Measurements from ENCODE around the gene CEP164. TPM values are rescaled to one million over a fixed set of nuclear protein-coding genes. Genes with fewer than 3 reads are reported as not detected.

CEP164 gene
- polyA plus RNA-seq, 1 donor from 2014 or later, result 27.4 TPM

DNA sequence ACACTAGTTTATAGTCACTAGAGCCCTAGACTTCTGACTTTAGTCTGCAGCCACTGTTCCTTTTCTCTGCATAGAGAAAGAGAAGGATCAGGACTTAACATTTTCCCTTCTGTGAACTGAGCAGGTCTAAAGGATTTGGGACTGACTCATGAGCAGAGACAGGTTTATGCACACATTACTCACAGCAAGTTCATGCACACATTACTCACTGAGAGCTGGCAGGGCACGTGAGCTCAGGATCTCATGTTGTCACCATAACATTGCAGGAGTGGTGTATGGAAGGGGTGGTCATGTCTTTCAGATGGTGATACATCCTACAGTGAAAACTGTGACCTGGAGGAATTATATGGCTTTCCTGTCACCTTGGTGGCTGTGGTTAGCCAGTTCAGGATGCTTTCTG lies 56.4 kb downstream of the CEP164 start:
- H3K9me3 ChIP-seq (ENCODE audit: low read length), result no peaks in the 10 kb centered on the region
- H3K27ac ChIP-seq (ENCODE audit: low read length), result no peak overlapping the region
- H3K79me2 ChIP-seq (replicated peaks; ENCODE audit: insufficient read depth, low read length), result no peaks in the 10 kb centered on the region
- no peak overlapping the region for H2AFZ ChIP-seq (ENCODE audit: low read depth, low read length)
- no peak overlapping the region for H3K4me3 ChIP-seq (ENCODE audit: low read length)
- no peak overlapping the region for H3K9ac ChIP-seq (ENCODE audit: low read length)
- no peaks in the 10 kb centered on the region for H3F3A ChIP-seq (ENCODE audit: insufficient read depth, low read length, poor library complexity, severe bottlenecking)
- H3K36me3 ChIP-seq (ENCODE audit: insufficient read depth, low read length), result no peaks in the 10 kb centered on the region
- TF ChIP-seq SMC3 (conservative IDR thresholded peaks at IDR 0.05; ENCODE audit: poor library complexity) (no peak), EP300 (conservative IDR thresholded peaks at IDR 0.05; ENCODE audit: poor library complexity, severe bottlenecking) (no peak), RAD21 (conservative IDR thresholded peaks at IDR 0.05) (no peak), MXI1 (conservative IDR thresholded peaks at IDR 0.05; ENCODE audit: poor library complexity, severe bottlenecking) (no peak), POLR2AphosphoS5 (IDR thresholded peaks at IDR 0.05) (no peak), EZH2 (IDR thresholded peaks at IDR 0.05; ENCODE audit: borderline replicate concordance, insufficient read depth, low read length, poor library complexity, severe bottlenecking) (no peak), TAF1 (IDR thresholded peaks at IDR 0.05; ENCODE audit: low read depth) (no peak)
- TF ChIP-seq, protein P1, sequence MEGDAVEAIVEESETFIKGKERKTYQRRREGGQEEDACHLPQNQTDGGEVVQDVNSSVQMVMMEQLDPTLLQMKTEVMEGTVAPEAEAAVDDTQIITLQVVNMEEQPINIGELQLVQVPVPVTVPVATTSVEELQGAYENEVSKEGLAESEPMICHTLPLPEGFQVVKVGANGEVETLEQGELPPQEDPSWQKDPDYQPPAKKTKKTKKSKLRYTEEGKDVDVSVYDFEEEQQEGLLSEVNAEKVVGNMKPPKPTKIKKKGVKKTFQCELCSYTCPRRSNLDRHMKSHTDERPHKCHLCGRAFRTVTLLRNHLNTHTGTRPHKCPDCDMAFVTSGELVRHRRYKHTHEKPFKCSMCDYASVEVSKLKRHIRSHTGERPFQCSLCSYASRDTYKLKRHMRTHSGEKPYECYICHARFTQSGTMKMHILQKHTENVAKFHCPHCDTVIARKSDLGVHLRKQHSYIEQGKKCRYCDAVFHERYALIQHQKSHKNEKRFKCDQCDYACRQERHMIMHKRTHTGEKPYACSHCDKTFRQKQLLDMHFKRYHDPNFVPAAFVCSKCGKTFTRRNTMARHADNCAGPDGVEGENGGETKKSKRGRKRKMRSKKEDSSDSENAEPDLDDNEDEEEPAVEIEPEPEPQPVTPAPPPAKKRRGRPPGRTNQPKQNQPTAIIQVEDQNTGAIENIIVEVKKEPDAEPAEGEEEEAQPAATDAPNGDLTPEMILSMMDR (IDR thresholded peaks at IDR 0.05; ENCODE audit: poor library complexity, severe bottlenecking), result no peak
- TF ChIP-seq, protein P2, sequence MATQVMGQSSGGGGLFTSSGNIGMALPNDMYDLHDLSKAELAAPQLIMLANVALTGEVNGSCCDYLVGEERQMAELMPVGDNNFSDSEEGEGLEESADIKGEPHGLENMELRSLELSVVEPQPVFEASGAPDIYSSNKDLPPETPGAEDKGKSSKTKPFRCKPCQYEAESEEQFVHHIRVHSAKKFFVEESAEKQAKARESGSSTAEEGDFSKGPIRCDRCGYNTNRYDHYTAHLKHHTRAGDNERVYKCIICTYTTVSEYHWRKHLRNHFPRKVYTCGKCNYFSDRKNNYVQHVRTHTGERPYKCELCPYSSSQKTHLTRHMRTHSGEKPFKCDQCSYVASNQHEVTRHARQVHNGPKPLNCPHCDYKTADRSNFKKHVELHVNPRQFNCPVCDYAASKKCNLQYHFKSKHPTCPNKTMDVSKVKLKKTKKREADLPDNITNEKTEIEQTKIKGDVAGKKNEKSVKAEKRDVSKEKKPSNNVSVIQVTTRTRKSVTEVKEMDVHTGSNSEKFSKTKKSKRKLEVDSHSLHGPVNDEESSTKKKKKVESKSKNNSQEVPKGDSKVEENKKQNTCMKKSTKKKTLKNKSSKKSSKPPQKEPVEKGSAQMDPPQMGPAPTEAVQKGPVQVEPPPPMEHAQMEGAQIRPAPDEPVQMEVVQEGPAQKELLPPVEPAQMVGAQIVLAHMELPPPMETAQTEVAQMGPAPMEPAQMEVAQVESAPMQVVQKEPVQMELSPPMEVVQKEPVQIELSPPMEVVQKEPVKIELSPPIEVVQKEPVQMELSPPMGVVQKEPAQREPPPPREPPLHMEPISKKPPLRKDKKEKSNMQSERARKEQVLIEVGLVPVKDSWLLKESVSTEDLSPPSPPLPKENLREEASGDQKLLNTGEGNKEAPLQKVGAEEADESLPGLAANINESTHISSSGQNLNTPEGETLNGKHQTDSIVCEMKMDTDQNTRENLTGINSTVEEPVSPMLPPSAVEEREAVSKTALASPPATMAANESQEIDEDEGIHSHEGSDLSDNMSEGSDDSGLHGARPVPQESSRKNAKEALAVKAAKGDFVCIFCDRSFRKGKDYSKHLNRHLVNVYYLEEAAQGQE (IDR thresholded peaks at IDR 0.05; ENCODE audit: borderline replicate concordance), result no peak
- no peaks in the 10 kb centered on the region for H3K9me2 ChIP-seq (ENCODE audit: insufficient read depth, low read length)
- H3K27me3 ChIP-seq (ENCODE audit: insufficient read depth, low read depth, low read length), result no peaks in the 10 kb centered on the region
- H4K20me1 ChIP-seq (ENCODE audit: insufficient read depth), result no peaks in the 10 kb centered on the region
- H3K4me2 ChIP-seq (ENCODE audit: low read length), result no peak overlapping the region

DNA sequence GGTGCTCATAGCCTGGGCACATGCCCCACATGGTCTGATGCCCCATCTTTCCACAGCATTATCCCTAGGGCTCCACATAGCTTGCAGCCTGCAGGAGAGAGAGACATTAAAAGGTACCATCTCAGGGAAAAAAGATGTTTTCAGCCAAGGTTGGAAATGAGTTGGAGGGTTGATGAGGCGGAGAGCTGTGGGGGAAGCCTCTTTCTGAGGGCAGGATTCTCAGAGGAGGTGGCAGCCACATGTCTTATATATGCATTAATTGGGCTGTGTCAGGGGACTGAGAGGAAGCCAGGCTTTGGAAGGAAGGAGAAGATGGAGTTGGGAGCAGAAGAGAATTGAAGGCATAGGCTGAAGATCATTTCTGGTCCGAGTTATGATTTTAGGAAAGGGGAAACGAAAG lies 57.8 kb downstream of the CEP164 start:
- no peak overlapping the region for H3K4me3 ChIP-seq (ENCODE audit: low read length)
- H2AFZ ChIP-seq (ENCODE audit: low read depth, low read length), result no peak overlapping the region
- no peaks in the 10 kb centered on the region for H3K9me2 ChIP-seq (ENCODE audit: insufficient read depth, low read length)
- H3F3A ChIP-seq (ENCODE audit: insufficient read depth, low read length, poor library complexity, severe bottlenecking), result no peaks in the 10 kb centered on the region
- H3K9me3 ChIP-seq (ENCODE audit: low read length), result no peaks in the 10 kb centered on the region
- H3K36me3 ChIP-seq (ENCODE audit: insufficient read depth, low read length), result no peaks in the 10 kb centered on the region
- TF ChIP-seq, protein P1 (IDR thresholded peaks at IDR 0.05; ENCODE audit: poor library complexity, severe bottlenecking), result no peak
- no peak overlapping the region for H3K27ac ChIP-seq (ENCODE audit: low read length)
- H3K27me3 ChIP-seq (ENCODE audit: insufficient read depth, low read depth, low read length), result no peaks in the 10 kb centered on the region
- H3K9ac ChIP-seq (ENCODE audit: low read length), result no peak overlapping the region
- H3K4me2 ChIP-seq (ENCODE audit: low read length), result no peak overlapping the region
- H3K79me2 ChIP-seq (replicated peaks; ENCODE audit: insufficient read depth, low read length), result no peaks in the 10 kb centered on the region
- H4K20me1 ChIP-seq (ENCODE audit: insufficient read depth), result no peaks in the 10 kb centered on the region
